Suppressor macrophage treated with lipopolysaccharide for 1 hour (primary cell): Measurements from ENCODE around the gene UNC5A.
"Not testable (repeated sequence)": the region's sequence is repeated elsewhere in the genome, so short reads cannot be mapped to it uniquely, and the experiment has no call there.

ENCODE experiments used
- DNase-seq, 3 donors: peaks; one replicate each; pipeline ENCODE4 v3.0.0-alpha.2; 2020 to 2022

UNC5A gene

DNA sequence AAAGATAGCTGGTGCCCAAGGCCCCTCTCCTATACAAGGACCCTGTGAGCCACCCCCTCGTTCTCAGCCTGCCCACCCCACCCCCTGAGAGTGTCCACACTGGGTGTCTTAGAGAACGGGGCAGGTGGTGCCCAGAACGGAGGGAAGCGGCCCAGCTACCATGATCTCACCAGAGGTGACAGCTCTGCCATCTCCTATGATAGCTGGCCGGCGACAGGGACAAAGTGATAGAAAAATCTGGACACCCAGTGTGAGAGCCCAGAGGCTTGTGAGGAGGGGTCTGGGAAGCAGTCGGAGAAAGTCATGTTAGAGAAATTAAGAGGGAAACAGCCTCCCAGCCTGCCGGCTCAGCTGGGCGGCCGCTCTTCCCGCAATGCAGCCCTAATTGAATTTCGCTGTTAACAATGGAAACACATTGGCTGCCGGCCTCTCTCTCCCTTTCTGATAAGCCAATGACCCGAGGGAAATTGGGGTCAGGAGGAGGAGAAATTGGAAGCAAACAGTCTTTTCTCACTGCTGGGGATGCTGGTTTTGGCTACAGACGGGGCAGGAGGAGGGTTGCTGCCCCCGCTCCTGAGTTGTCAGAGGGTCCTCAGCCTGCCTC lies 56.5 kb downstream of the UNC5A start:
- DNase-seq = no peak

- DNase-seq = no peak
Measured at GRCh38 chr5:176868126-176868525, 57.8 kb downstream of the UNC5A start.

DNA sequence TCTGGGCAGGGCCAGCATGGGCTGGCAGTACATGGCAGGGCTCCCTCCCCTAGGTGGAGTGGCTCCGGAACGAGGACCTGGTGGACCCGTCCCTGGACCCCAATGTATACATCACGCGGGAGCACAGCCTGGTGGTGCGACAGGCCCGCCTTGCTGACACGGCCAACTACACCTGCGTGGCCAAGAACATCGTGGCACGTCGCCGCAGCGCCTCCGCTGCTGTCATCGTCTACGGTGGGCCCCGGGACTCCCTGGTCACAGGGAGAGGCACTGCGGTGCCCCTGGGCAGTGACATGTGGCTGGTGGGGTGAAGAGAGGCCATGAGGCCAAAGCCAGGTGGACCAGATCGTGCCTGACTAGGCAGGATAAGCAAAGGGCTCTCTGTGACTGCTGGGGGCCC lies 58.4 kb downstream of the UNC5A start:
- DNase-seq = no peak

- DNase-seq = no peak
Measured at GRCh38 chr5:176869501-176870109, 59.2 kb downstream of the UNC5A start.

DNA sequence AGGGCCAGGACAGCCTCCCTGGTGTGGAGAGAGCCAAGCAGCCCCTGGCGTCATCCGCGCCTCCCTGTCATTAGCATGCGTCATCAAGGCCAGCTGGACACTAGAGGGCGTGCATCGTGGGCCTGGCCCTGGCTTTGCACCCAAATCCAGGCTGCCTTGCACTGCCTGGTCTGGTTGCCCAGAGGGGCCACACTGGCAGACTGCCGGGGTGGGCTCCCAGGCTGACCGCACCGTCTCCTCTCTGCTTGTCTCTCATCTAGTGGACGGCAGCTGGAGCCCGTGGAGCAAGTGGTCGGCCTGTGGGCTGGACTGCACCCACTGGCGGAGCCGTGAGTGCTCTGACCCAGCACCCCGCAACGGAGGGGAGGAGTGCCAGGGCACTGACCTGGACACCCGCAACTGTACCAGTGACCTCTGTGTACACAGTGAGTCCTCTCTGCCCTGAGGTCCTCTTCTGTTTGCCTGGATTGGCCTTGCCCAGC lies 59.8 kb downstream of the UNC5A start:
- DNase-seq = no peak

DNA sequence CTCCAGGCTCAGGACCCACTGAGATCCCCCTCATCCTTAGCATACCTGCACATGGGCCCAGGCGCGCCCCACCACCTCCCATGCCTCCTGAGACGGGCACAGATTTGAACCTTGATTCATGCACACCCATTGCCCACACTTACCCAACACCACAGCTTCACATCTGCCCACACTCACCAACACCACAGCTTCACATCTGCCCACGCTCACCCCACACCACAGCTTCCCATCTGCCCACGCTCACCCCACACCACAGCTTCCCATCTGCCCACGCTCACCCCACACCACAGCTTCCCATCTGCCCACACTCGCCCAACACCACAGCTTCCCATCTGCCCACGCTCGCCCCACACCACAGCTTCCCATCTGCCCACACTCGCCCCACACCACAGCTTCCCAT lies 60.3 kb downstream of the UNC5A start:
- DNase-seq = not testable (repeated sequence)

- DNase-seq = not testable (repeated sequence)
Measured at GRCh38 chr5:176872586-176872985, 62.2 kb downstream of the UNC5A start.

GRCh38 chr5:176873011-176873410 lies 62.7 kb downstream of the UNC5A start:
- not testable (repeated sequence) for DNase-seq

DNA sequence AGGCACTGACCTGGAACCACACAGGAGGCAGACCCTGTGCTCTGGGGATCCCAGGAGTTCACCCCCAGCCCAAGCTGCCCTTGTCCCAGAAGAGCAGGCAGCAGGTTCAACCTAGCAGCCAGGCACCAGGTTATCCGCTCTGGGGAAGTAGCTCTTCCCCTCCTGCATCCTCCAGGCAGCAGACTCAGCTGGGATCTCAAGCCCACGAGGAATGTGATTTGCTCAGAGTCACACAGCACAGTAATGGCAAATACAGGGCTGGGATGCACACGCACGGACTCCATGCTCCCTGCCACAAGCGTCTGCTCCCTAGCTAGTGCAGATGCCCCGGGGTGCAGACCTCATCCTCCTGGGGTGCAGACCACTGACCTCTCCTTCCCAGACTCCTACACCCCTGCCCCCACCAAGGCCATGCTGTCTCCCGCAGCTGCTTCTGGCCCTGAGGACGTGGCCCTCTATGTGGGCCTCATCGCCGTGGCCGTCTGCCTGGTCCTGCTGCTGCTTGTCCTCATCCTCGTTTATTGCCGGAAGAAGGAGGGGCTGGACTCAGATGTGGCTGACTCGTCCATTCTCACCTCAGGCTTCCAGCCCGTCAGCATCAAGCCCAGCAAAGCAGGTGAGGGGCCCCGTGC lies 63.3 kb downstream of the UNC5A start:
- no peak for DNase-seq

DNA sequence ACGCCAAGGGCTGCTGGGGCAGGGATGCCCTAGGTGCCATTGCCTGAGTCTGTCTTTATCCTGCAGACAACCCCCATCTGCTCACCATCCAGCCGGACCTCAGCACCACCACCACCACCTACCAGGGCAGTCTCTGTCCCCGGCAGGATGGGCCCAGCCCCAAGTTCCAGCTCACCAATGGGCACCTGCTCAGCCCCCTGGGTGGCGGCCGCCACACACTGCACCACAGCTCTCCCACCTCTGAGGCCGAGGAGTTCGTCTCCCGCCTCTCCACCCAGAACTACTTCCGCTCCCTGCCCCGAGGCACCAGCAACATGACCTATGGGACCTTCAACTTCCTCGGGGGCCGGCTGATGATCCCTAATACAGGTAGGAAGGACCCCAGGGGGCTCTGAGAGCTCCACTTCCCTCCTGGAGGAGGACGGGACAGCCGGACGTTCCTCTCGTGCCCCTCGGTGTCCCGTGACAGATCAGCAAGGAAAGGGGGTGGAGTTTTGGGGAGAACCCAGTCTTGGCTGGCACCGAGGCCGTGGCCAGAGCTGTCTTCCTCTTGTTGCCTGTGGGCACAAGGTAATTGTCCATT lies 63.9 kb downstream of the UNC5A start:
- DNase-seq = no peak

- no peak for DNase-seq
Measured at GRCh38 chr5:176875014-176875550, 64.7 kb downstream of the UNC5A start.

DNA sequence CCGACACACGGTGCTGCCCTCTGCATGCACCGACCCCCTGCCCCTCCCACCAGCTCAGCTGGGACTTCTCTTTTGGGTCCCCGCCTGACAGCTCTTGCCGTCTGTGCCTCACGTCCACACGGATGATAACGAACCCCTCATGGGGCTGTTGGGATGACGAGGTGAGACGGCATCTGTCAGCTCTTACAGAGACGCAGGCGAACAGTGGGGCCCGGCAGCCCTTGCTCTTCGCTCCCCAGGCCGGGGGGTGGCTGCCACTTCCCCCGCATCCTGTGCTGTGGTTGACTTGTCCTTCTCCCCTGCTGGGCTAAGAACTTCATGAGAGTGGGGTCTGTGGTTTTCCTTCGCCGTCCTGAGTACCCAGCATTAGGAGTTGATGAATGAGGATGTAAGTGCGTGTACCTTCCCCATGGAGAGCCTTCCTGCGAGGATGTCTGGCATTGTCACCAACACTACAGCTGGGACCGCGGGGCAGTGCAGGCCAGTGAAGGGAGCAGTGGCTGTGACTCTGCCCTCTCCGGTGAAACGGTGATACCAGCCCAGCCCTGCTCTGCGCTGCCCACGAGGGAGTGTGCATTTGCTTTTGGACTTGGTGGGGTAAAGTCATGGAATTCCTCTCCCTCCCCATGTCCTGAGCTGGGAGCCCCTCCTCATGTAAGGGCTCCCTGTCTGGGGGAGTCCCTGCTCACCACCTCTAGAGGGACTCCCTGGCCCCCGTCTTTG lies 65.6 kb downstream of the UNC5A start:
- DNase-seq = no peak

GRCh38 chr5:176876506-176877431 lies 66.4 kb downstream of the UNC5A start:
- no peak for DNase-seq

- DNase-seq = no peak
Measured at GRCh38 chr5:176877793-176878331, 67.5 kb downstream of the UNC5A start.

- no peak for DNase-seq
Measured at GRCh38 chr5:176878463-176878862, 68.1 kb downstream of the UNC5A start.

- no peak for DNase-seq
Measured at GRCh38 chr5:176878906-176879662, 68.7 kb downstream of the UNC5A start.

GRCh38 chr5:176879663-176880361 lies 69.5 kb downstream of the UNC5A start:
- DNase-seq = no peak

- DNase-seq = no peak
Measured at GRCh38 chr5:176880366-176881020, 70.1 kb downstream of the UNC5A start.

DNA sequence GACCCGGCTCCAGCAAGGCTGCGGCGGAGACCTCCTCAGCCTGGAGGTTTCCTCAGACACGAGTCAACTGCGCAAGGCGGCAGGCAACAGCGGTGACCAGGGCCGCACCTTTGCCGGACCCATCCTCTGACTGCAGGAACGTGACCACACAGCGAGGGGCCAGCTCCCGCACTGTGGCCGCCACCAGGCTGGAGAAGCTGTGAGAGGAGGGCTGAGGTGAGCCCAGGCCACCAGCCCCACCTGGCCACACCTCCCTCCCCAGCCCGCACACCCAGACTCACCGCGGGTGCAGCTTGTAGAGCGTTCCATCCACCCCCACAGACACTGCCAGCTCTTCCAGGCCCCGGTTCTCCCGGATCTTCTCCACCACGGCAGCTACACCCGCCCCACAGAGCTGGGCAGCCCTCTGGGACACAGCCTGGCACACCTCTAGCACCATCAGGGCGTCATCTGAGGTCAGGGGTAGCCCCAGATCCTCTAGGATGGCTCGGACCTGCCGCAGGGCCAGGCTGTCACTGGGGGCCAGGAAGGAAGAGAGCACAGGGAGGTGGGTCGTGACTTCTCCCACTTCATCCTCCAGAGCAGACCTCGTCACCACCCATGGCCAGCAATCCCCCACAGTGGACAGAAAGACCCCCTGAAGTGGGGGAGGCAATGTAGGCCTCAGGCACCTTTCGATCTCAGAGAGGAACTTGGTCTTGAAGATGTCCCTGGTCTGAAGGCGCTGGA lies 70.8 kb downstream of the UNC5A start:
- no peak for DNase-seq
